Subcutaneous abdominal adipose tissue (tissue), 5 donors: ENCODE results near the gene XAB2.
"Not testable (repeated sequence)": the region's sequence is repeated elsewhere in the genome, so short reads cannot be mapped to it uniquely, and the experiment has no call there.

Experiments used
- H3K27ac ChIP-seq: one replicate; pipeline ENCODE4 v1.7.0; 2013; ENCODE audit warnings: low read depth, mild to moderate bottlenecking, inconsistent platforms, low read length, moderate library complexity
- H3K27me3 ChIP-seq, 5 donors: one replicate each; pipeline ENCODE4 v1.7.0; 2013; ENCODE audit warnings: low read length in 5 of 5, inconsistent platforms in 1 of 5; ENCODE audit not compliant: control insufficient read depth in 5 of 5, insufficient read depth in 4 of 5
- H3K36me3 ChIP-seq, 5 donors: one replicate each; pipeline ENCODE4 v1.7.0; 2013; ENCODE audit warnings: low read length in 5 of 5; ENCODE audit not compliant: control insufficient read depth in 5 of 5, insufficient read depth in 5 of 5
- H3K4me1 ChIP-seq, 5 donors: one replicate each; pipeline ENCODE4 v1.7.0; 2013; ENCODE audit warnings: low read length in 5 of 5, mild to moderate bottlenecking in 3 of 5, moderate library complexity in 1 of 5; ENCODE audit not compliant: control insufficient read depth in 5 of 5, insufficient read depth in 5 of 5
- H3K4me3 ChIP-seq, 5 donors: one replicate each; pipeline ENCODE4 v1.7.0; 2013; ENCODE audit warnings: low read length in 5 of 5, low read depth in 1 of 5
- H3K9ac ChIP-seq, 5 donors: one replicate each; pipeline ENCODE4 v1.7.0; 2013; ENCODE audit warnings: low read length in 5 of 5, mild to moderate bottlenecking in 4 of 5, moderate library complexity in 3 of 5
- H3K9me3 ChIP-seq, 5 donors: one replicate each; pipeline ENCODE4 v1.7.0; 2013; ENCODE audit warnings: low read length in 5 of 5; ENCODE audit not compliant: control insufficient read depth in 5 of 5
- donor health status: healthy.
- donor health status: healthy.
- donor health status: healthy.
- donor health status: healthy.
- donor health status: healthy.

The XAB2 gene

GRCh38 chr19:7652061-7652641 lies 22.8 kb upstream of the XAB2 start:
- Histone ChIP-seq H3K27ac (no peak overlapping the region), H3K4me1 (peaks cover 3 to 6% (median 4%) of the 10 kb centered on the region in 5 donors), H3K9me3 (no peaks in the 10 kb centered on the region), H3K4me3 (peak overlapping the region in 3 of 5 donors; percentile 15 to 58 (median 53)), H3K36me3 (no peaks in the 10 kb centered on the region), H3K9ac (no peak overlapping the region), H3K27me3 (peaks cover 0 to 7% (median 0%) of the 10 kb centered on the region in 5 donors)

GRCh38 chr19:7650148-7650547 lies 20.8 kb upstream of the XAB2 start:
- Histone ChIP-seq H3K27me3 (peaks cover 0 to 9% (median 4%) of the 10 kb centered on the region in 5 donors), H3K27ac (no peak overlapping the region), H3K36me3 (no peaks in the 10 kb centered on the region), H3K4me3 (no peak overlapping the region), H3K9me3 (no peaks in the 10 kb centered on the region), H3K9ac (no peak overlapping the region), H3K4me1 (peaks cover 3 to 6% (median 4%) of the 10 kb centered on the region in 5 donors)

- H3K36me3 ChIP-seq = no peaks in the 10 kb centered on the region
- no peaks in the 10 kb centered on the region for H3K9me3 ChIP-seq
- peaks cover 3 to 6% (median 4%) of the 10 kb centered on the region in 5 donors for H3K4me1 ChIP-seq
- no peak overlapping the region for H3K27ac ChIP-seq
- peaks cover 0 to 12% (median 9%) of the 10 kb centered on the region in 5 donors for H3K27me3 ChIP-seq
- H3K4me3 ChIP-seq = no peak overlapping the region
- no peak overlapping the region for H3K9ac ChIP-seq
Measured at GRCh38 chr19:7648265-7649014, 19.1 kb upstream of the XAB2 start.

GRCh38 chr19:7647156-7647555 lies 17.8 kb upstream of the XAB2 start:
- H3K36me3 ChIP-seq = peaks cover 0 to 3% (median 0%) of the 10 kb centered on the region in 5 donors
- no peak overlapping the region for H3K4me3 ChIP-seq
- peaks cover 0 to 12% (median 9%) of the 10 kb centered on the region in 5 donors for H3K27me3 ChIP-seq
- no peak overlapping the region for H3K27ac ChIP-seq
- H3K4me1 ChIP-seq = peaks cover under 1 to 3% (median 1%) of the 10 kb centered on the region in 5 donors
- no peaks in the 10 kb centered on the region for H3K9me3 ChIP-seq
- no peak overlapping the region for H3K9ac ChIP-seq

GRCh38 chr19:7646426-7646700 lies 17.0 kb upstream of the XAB2 start:
- H3K9me3 ChIP-seq = no peaks in the 10 kb centered on the region

GRCh38 chr19:7645656-7646425 lies 16.5 kb upstream of the XAB2 start:
- no peaks in the 10 kb centered on the region for H3K4me1 ChIP-seq
- H3K4me3 ChIP-seq = no peak overlapping the region
- H3K36me3 ChIP-seq = peaks cover 0 to 6% (median 0%) of the 10 kb centered on the region in 5 donors
- H3K27ac ChIP-seq = no peak overlapping the region
- H3K9ac ChIP-seq = no peak overlapping the region
- peaks cover 0 to 12% (median 9%) of the 10 kb centered on the region in 5 donors for H3K27me3 ChIP-seq
- H3K9me3 ChIP-seq = no peaks in the 10 kb centered on the region

More at GRCh38 chr19:7646426-7646700, 17.0 kb upstream of the XAB2 start:
- peaks cover 0 to 6% (median 0%) of the 10 kb centered on the region in 5 donors for H3K36me3 ChIP-seq
- peaks cover 0 to 12% (median 9%) of the 10 kb centered on the region in 5 donors for H3K27me3 ChIP-seq
- H3K4me3 ChIP-seq = no peak overlapping the region
- no peaks in the 10 kb centered on the region for H3K4me1 ChIP-seq
- no peak overlapping the region for H3K27ac ChIP-seq
- H3K9ac ChIP-seq = no peak overlapping the region

- H3K27me3 ChIP-seq = peaks cover 0 to 12% (median 6%) of the 10 kb centered on the region in 5 donors
- H3K4me3 ChIP-seq = no peak overlapping the region
- H3K36me3 ChIP-seq = peaks cover 0 to 12% (median 0%) of the 10 kb centered on the region in 5 donors
- H3K9me3 ChIP-seq = no peaks in the 10 kb centered on the region
- H3K27ac ChIP-seq = no peak overlapping the region
- H3K4me1 ChIP-seq = no peaks in the 10 kb centered on the region
- H3K9ac ChIP-seq = no peak overlapping the region
Measured at GRCh38 chr19:7645163-7645562, 15.8 kb upstream of the XAB2 start.

- H3K9ac ChIP-seq = no peak overlapping the region
- no peak overlapping the region for H3K27ac ChIP-seq
- H3K27me3 ChIP-seq = peaks cover 0 to 12% (median 4%) of the 10 kb centered on the region in 5 donors
- no peak overlapping the region for H3K4me3 ChIP-seq
- H3K9me3 ChIP-seq = no peaks in the 10 kb centered on the region
- no peaks in the 10 kb centered on the region for H3K4me1 ChIP-seq
- H3K36me3 ChIP-seq = peaks cover 0 to 12% (median 0%) of the 10 kb centered on the region in 5 donors
Measured at GRCh38 chr19:7644550-7644877, 15.2 kb upstream of the XAB2 start.

- H3K9ac ChIP-seq, H3K27ac ChIP-seq, H3K4me1 ChIP-seq, H3K9me3 ChIP-seq, H3K4me3 ChIP-seq: not testable (repeated sequence)
- H3K27me3 ChIP-seq = peaks cover 0 to 12% (median 6%) of the 10 kb centered on the region in 5 donors
- H3K36me3 ChIP-seq = peaks cover 0 to 12% (median 0%) of the 10 kb centered on the region in 5 donors
Measured at GRCh38 chr19:7643629-7644549, 14.5 kb upstream of the XAB2 start.
